GM13976 (cell line): ENCODE data around the gene PFKP.
A peak's percentile ranks its signal among the peaks of the same experiment; 100 is the strongest.
"Not testable (repeated sequence)": the region's sequence is repeated elsewhere in the genome, so short reads cannot be mapped to it uniquely, and the experiment has no call there.

Experiments used
- DNase-seq: peaks from one replicate; pipeline ENCODE4 v3.0.0; 2012; ENCODE audit warnings: low spot score
- in situ Hi-C: fragments of 300-500 bp; cut with MboI; formaldehyde crosslinking; loops from one replicate; pipeline ENCODE4 v1.12.0; 2022; ENCODE audit warnings: low sequenced_read_pairs, mixed read lengths, inconsistent platforms; ENCODE audit not compliant: unreplicated experiment
- TF ChIP-seq, protein P1 (sequence below): IDR thresholded peaks from 2 replicates; pipeline ENCODE4 v1.5.1; 2012; ENCODE audit warnings: borderline replicate concordance, mild to moderate bottlenecking; ENCODE audit not compliant: insufficient read depth; ENCODE audit errors: extremely low read depth, missing control alignments, control extremely low read depth

The PFKP gene

DNA sequence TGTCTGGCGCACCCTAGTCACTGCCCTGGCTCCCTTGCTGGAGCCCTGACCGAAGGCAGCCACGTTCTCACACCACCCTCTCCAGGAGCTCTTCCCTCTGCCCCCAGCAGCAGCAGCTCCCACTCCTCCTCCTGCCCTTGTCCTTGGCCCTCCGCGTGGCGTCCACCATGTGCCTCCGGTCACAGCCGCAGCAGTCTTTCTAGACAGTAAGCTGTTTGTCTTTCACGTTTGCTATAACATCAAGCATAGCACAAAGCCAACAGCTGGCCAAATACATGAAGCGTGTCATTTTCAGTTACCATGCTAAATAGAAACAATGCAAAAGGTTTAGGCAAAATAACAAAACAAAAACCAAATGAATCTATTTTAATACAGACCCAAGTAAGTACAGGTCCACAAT, 101.9 kb downstream of the PFKP start:
- no peak for DNase-seq
- in situ Hi-C loops = no loop called here

DNA sequence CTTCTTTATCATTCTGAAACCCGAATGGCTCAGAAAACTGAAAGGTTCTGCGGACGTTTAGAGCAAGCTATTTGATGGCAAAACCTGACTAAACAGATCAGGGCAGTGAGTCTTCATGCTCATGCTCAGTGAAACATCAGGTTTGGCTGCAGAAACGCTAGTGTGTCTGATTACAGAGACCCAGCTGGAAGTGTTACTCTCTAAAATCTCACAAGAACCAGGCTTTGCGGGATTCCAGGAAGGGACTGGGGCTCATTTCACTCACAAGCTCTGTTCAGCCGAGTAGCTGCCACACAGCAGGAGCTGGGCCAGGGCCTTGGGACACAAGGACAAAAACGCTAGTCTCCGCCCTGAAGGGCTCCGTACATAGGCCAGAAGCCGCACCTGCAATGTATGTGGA, 102.3 kb downstream of the PFKP start:
- no peak for DNase-seq
- TF ChIP-seq, protein P1, sequence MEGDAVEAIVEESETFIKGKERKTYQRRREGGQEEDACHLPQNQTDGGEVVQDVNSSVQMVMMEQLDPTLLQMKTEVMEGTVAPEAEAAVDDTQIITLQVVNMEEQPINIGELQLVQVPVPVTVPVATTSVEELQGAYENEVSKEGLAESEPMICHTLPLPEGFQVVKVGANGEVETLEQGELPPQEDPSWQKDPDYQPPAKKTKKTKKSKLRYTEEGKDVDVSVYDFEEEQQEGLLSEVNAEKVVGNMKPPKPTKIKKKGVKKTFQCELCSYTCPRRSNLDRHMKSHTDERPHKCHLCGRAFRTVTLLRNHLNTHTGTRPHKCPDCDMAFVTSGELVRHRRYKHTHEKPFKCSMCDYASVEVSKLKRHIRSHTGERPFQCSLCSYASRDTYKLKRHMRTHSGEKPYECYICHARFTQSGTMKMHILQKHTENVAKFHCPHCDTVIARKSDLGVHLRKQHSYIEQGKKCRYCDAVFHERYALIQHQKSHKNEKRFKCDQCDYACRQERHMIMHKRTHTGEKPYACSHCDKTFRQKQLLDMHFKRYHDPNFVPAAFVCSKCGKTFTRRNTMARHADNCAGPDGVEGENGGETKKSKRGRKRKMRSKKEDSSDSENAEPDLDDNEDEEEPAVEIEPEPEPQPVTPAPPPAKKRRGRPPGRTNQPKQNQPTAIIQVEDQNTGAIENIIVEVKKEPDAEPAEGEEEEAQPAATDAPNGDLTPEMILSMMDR = no peak
- in situ Hi-C loops = no loop called here

More for the DNA sequence above, 101.9 kb downstream of the PFKP start:
- TF ChIP-seq, protein P1 = no peak

DNA sequence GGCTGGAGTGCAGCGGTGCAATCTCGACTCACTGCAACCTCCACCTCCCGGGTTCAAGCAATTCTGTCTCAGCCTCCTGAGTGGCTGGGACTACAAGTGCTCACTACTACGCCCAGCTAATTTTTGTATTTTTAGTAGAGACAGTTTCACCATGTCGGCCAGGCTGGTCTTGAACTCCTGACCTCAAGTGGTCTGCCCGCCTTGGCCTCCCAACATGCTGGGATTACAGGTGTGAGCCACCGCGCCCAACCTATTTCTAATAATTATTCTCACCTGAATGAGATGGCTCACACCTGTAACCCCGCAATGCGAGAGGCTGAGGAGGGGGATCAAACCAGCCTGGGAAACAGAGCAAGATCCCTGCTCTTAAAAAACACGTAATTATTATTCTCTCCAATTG, 104.1 kb downstream of the PFKP start:
- in situ Hi-C loops, DNase-seq: not testable (repeated sequence)

DNA sequence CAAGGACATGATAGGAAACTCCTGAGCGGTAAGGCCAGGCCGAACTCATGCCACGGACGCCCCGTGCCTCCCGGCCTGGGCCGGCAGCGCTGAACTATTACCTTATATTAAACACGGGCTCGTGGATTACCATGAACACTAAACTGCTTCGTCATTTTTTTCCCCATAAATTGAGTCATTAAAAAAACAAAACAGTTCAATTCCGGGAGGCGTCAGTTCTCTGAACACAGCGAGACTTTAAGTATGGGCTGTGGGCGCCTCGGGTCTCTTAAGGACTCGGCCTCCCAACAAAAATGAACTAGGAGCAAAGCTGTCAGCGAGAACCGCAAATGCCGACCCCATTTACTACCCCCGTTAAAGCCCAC, 104.7 kb downstream of the PFKP start:
- in situ Hi-C loops = no loop called here
- TF ChIP-seq, protein P1 = no peak
- DNase-seq = no peak

DNA sequence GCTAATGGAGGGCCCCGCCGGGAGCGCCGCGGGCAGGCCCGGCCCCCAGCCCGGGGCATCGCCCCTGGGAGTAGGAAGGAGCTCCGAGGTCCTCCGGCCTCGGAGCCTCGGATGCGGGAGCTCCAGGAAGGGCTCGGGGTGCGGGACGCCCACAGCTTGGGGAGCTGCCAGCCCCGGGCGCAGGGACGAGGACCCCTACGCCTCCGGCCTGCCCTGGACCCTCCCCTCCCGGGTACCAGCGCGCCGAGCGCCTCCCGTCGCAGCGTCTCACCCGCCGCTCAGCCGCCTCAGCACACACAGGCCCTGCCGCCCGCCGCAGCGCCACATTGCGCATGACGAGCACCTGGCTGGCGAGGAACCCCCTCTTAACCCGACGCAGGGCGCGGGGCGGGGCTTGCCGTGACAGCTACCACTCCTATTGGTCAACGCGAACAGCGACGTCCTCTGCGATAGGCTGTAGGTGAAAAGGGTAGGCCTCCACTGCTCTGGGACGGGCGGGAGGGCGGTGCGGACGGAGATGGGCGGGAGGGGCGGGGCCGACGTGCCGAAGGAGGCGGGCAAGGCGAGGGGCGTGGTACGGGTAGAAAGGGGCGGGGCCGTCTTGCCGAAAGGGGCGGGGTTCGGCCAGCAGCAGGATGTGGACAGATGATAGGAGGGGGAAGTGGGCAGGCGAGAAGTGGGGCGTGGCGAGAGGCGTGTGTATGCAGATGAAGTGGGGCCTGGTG, 105.3 kb downstream of the PFKP start, which contains the start of gene PITRM1:
TSS of gene PITRM1 (minus strand) at position 337 of the 725 bp plus-strand sequence. CDS start at position 327, 10 bp downstream.
- TF ChIP-seq, protein P1 = no peak
- in situ Hi-C loops = no loop called here
- peak; percentile 98 for DNase-seq

DNA sequence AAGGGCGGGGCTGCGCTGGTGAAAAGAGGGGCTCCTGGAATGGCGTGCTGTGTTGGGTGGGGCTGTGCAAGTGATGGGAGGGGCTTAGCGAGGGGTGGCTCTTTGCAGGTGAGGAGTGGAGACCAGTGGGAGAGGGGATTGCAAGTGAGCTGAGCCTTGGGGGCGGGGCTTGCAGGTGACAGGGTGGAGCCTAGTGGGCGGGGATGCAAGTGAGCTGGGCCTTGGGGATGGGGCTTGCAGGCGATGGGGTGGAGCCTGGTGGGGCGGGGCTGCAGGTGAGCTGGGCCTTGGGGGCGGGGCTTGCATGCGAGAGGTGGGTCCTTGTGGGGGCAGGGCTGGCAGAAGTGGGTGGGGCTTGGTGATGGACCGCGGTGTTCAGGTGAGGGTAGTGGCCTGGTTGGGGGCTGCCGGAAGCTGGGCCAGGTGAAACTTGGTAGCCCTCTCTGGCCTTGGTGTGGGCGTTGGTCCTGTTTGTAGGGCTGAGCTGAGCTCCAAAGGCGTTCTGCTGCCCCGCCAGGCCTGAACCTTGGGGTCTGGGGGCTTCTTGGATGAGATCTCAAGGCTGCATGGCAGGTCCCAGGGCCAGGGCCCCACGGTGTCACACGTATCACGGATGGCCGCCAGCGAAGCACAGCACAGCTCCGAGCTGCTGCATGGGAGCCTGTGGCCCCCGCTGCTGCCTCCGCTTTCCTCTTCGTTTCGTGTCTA, 106.0 kb downstream of the PFKP start:
- TF ChIP-seq, protein P1 = no peak
- in situ Hi-C loops = no loop called here
- DNase-seq = no peak

DNA sequence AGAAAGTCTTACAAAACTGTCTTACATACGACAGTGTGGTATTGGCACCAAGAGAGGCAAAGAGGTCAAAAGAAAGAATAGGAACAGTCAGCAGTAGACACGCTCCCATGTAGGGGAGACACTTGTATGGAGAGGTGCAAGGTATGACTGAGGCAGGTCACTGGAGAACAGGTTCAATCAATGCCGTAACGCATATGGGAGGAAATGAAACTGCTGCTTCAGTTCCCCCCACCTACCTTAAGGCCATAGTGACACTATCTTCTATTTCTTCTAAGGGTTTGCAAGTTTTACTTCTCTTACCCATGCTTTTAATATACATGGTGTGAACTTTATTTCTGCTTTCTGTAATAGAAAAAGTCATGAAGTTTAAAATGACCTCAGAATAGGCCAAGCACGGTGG, 110.7 kb downstream of the PFKP start:
- TF ChIP-seq, protein P1 = no peak
- peak; percentile 49 for DNase-seq
- in situ Hi-C loops = no loop called here
